Measurements from ENCODE around the gene EIF1AD.

- TF ChIP-seq CTCF (IDR thresholded peaks at IDR 0.05) (no peak), POLR2AphosphoS5 (IDR thresholded peaks at IDR 0.05; ENCODE audit: low read depth, low read length) (no peak), TCF7L2 (IDR thresholded peaks at IDR 0.05; ENCODE audit: low read depth, low read length) (no peak), SIN3A (IDR thresholded peaks at IDR 0.05; ENCODE audit: borderline replicate concordance, insufficient read depth, low read depth, low read length) (no peak), REST (IDR thresholded peaks at IDR 0.05; ENCODE audit: insufficient read depth in 1 of 2, low read depth in 2 of 2, low read length in 1 of 2) (no peak)
These were observed 47.2 kb downstream of the EIF1AD start for GRCh38 chr11:65954771-65955170.
